HL-60 (cell line): ENCODE results near the gene SPINT2.
"Not testable (repeated sequence)": the region's sequence is repeated elsewhere in the genome, so short reads cannot be mapped to it uniquely, and the experiment has no call there.

ENCODE experiments used
- DNase-seq, 2 experiments: peaks; one replicate each; pipeline ENCODE4 v3.0.0-alpha.2; 2010 to 2020; ENCODE audit warnings: low read depth in 1 of 2, low spot score in 1 of 2
- H3K27ac ChIP-seq: fragments of 250-450 bp; sonication (Bioruptor Pico); replicated peaks from 2 replicates; pipeline ENCODE4 v1.5.1; 2020; ENCODE audit warnings: mild to moderate bottlenecking, moderate library complexity
- H3K27me3 ChIP-seq: fragments of 250-450 bp; sonication (Bioruptor Pico); 2 replicates; pipeline ENCODE4 v1.5.1; 2021; ENCODE audit warnings: mild to moderate bottlenecking, moderate library complexity; ENCODE audit not compliant: insufficient read depth, poor library complexity, severe bottlenecking
- H3K4me3 ChIP-seq: replicated peaks from 2 replicates; pipeline ENCODE4 v1.5.1; 2011; ENCODE audit warnings: mild to moderate bottlenecking, control low read depth, low read length; ENCODE audit not compliant: insufficient read depth
- CTCF ChIP-seq: IDR thresholded peaks from one replicate; pipeline ENCODE4 v1.5.1; 2011; ENCODE audit warnings: low read length, control low read depth, inconsistent platforms; ENCODE audit not compliant: insufficient read depth
- GABPA ChIP-seq: IDR thresholded peaks from 2 replicates; pipeline ENCODE4 v1.6.1; 2012; ENCODE audit warnings: low read depth
- POLR2AphosphoS5 ChIP-seq: IDR thresholded peaks from 2 replicates; pipeline ENCODE4 v1.6.1; 2012; ENCODE audit warnings: low read depth
- REST ChIP-seq: IDR thresholded peaks from 2 replicates; pipeline ENCODE4 v1.6.1; 2012; ENCODE audit warnings: low read depth; ENCODE audit not compliant: insufficient replicate concordance
- SPI1 ChIP-seq: IDR thresholded peaks from 2 replicates; pipeline ENCODE4 v1.6.1; 2012; ENCODE audit warnings: low read depth, mild to moderate bottlenecking, borderline replicate concordance

SPINT2 gene

GRCh38 chr19:38223119-38223523, 41.3 kb upstream of the SPINT2 start:
- H3K4me3 ChIP-seq = no peak overlapping the region
- H3K27ac ChIP-seq = no peak overlapping the region
- TF ChIP-seq CTCF (no peak), SPI1 (no peak), REST (no peak), POLR2AphosphoS5 (no peak), GABPA (no peak)
- peaks cover 41% of the 10 kb centered on the region for H3K27me3 ChIP-seq
- DNase-seq = no peak

GRCh38 chr19:38223617-38224013, 40.8 kb upstream of the SPINT2 start:
- peaks cover 43% of the 10 kb centered on the region for H3K27me3 ChIP-seq
- no peak overlapping the region for H3K27ac ChIP-seq
- TF ChIP-seq REST = no peak
- no peak for TF ChIP-seq POLR2AphosphoS5
- TF ChIP-seq GABPA = no peak
- no peak for TF ChIP-seq SPI1
- peak overlapping the region; percentile 48 for H3K4me3 ChIP-seq
- DNase-seq = no peak

- DNase-seq = peak in 1 of 2 experiments; percentile 29
- Histone ChIP-seq H3K27ac (no peak within 1 kb of the TSS), H3K4me3 (peak within 1 kb of the TSS; percentile 48), H3K27me3 (peaks cover 50% of the 10 kb centered on the region)
- no peak for TF ChIP-seq REST
- no peak for TF ChIP-seq GABPA
- TF ChIP-seq SPI1 = no peak
- no peak for TF ChIP-seq CTCF
- no peak for TF ChIP-seq POLR2AphosphoS5
Observed at GRCh38 chr19:38224014-38224862, 40.1 kb upstream of the SPINT2 start, which contains the start of gene DPF1. Gene DPF1, minus strand, starts transcription at chr19:38224222. Its CDS starts 80 bp downstream, at chr19:38224142.

- peaks cover 52% of the 10 kb centered on the region for H3K27me3 ChIP-seq
- H3K4me3 ChIP-seq, H3K27ac ChIP-seq, DNase-seq: not testable (repeated sequence)
Observed at GRCh38 chr19:38224863-38225218, 39.5 kb upstream of the SPINT2 start.
